H1 (cell line): Measurements from ENCODE around the gene CNTNAP1.

Experiments used
- CTCF ChIP-seq, 3 experiments: IDR thresholded peaks; 1 replicate in 2 of 3; 2 replicates in 1 of 3; pipeline versions ENCODE4 v1.5.1 to v1.6.1; 2011; ENCODE audit warnings: low read length in 3 of 3, mild to moderate bottlenecking in 3 of 3, inconsistent platforms in 2 of 3, low read depth in 1 of 3, moderate library complexity in 1 of 3; ENCODE audit not compliant: insufficient read depth in 1 of 3; ENCODE audit errors: control extremely low read depth in 1 of 3
- PHF8 ChIP-seq: fragments of 200-600 bp; sonication (generic); conservative IDR thresholded peaks from 2 replicates; pipeline ENCODE4 v1.7.1; 2012; ENCODE audit warnings: low read depth, mild to moderate bottlenecking, inconsistent platforms, low read length, moderate library complexity
- RAD21 ChIP-seq, 2 experiments: IDR thresholded peaks in 1 of 2; conservative IDR thresholded peaks in 1 of 2; 2 replicates each; pipeline ENCODE4 v1.6.1; 2011; ENCODE audit warnings: low read depth in 2 of 2, low read length in 2 of 2, improper control_type of control experiment in 1 of 2, inconsistent platforms in 1 of 2, mild to moderate bottlenecking in 1 of 2, moderate library complexity in 1 of 2
- SIN3A ChIP-seq, 2 experiments: IDR thresholded peaks in 1 of 2; conservative IDR thresholded peaks in 1 of 2; 2 replicates each; pipeline ENCODE4 v1.6.1; 2011 to 2012; ENCODE audit warnings: low read length in 2 of 2, improper control_type of control experiment in 1 of 2, low read depth in 1 of 2, mild to moderate bottlenecking in 1 of 2
- USF2 ChIP-seq: IDR thresholded peaks from 2 replicates; pipeline ENCODE4 v1.6.1; 2011; ENCODE audit warnings: low read length, improper control_type of control experiment

GRCh38 chr17:42686520-42687128, 4.3 kb downstream of the CNTNAP1 start:
- TF ChIP-seq SIN3A (conservative IDR thresholded peaks at IDR 0.05 in 1 of 2, IDR thresholded peaks at IDR 0.05 in 1 of 2; ENCODE audit: low read depth in 1 of 2, low read length in 2 of 2) (no peak), CTCF (IDR thresholded peaks at IDR 0.05; ENCODE audit: control extremely low read depth in 1 of 3, insufficient read depth in 1 of 3, low read depth in 1 of 3, low read length in 3 of 3) (no peak), PHF8 (no peak), USF2 (no peak), RAD21 (IDR thresholded peaks at IDR 0.05 in 1 of 2, conservative IDR thresholded peaks at IDR 0.05 in 1 of 2; ENCODE audit: low read depth in 2 of 2, low read length in 2 of 2) (0 out of 4 replicates have a peak, but pooled peaks of 1 of the 2 experiments have one; percentile 2)
